Heart left ventricle (tissue), 13 donors: Measurements from ENCODE around the gene CACNA1D.
"Not testable (repeated sequence)": the region's sequence is repeated elsewhere in the genome, so short reads cannot be mapped to it uniquely, and the experiment has no call there.

Source experiments
- POLR2A ChIP-seq, 2 donors: fragments of 450-650 bp; IDR thresholded peaks; one replicate each; pipeline ENCODE4 v1.6.1; 2017; ENCODE audit warnings: antibody characterized with exemption in 2 of 2, mild to moderate bottlenecking in 2 of 2, moderate library complexity in 2 of 2
- TF ChIP-seq, protein P1 (sequence below), 12 donors: fragments of 200-600 bp; sonication (generic) in 4 of 12; IDR thresholded peaks; one replicate each; pipeline versions ENCODE4 v1.5.0 to v1.8.0; 2018 to 2022; ENCODE audit warnings: antibody characterized with exemption in 12 of 12, mild to moderate bottlenecking in 5 of 12
- donor health status: ischemic (EF 13 %, LVEDD 7.1; RV severe dilation, severe dysfunction).
- donor health status: DM: no; HTN: yes; CAD: no.
- donor health status: DM: no; HTN: no; CAD: no.
- donor health status: ischemic (EF 25% LVEDD 6.9; RV normal size, moderate dysfunction).
- donor health status: ischemic (EF 25% LVEDD 5.7; RV mildly dilated, moderate dysfunction).
- donor health status: ischemic (EF 35%, LVEDD 5.7; RV mildly dilated, moderate dysfunction).
- donor health status: nonischemic (EF 11% LVEDD 7.7; RV severe dilation, severe dysfunction).
- donor health status: DM: yes; HTN: yes; CAD: no.
- donor health status: PGD.
- donor health status: ischemic (EF 29% LVEDD 5.4; RV normal size, mild dysfunction).
- donor health status: nonischemic (EF 23%, LVEDD 6.1; RV moderate dilation, normal function).

DNA sequence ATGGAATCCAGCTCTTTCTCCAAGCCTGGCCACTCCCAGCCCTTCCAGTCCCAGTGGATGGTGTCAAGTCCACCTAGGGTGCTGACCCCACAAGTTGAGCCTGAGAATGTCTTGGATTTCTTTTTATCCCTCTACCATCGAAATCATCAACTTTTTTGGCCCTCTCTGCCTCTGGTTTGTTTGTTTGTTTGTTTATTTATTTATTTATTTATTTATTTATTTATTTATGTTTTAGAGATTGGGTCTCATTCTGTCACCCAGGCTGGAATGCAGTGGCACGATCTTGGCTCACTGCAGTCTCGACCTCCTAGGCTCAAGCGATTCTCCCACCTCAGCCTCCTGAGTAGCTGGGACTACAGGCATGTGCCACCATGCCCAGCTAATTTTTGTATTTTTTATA lies 77.8 kb downstream of the CACNA1D start:
- not testable (repeated sequence) for TF ChIP-seq POLR2A (IDR thresholded peaks at IDR 0.05)
- TF ChIP-seq, protein P1, sequence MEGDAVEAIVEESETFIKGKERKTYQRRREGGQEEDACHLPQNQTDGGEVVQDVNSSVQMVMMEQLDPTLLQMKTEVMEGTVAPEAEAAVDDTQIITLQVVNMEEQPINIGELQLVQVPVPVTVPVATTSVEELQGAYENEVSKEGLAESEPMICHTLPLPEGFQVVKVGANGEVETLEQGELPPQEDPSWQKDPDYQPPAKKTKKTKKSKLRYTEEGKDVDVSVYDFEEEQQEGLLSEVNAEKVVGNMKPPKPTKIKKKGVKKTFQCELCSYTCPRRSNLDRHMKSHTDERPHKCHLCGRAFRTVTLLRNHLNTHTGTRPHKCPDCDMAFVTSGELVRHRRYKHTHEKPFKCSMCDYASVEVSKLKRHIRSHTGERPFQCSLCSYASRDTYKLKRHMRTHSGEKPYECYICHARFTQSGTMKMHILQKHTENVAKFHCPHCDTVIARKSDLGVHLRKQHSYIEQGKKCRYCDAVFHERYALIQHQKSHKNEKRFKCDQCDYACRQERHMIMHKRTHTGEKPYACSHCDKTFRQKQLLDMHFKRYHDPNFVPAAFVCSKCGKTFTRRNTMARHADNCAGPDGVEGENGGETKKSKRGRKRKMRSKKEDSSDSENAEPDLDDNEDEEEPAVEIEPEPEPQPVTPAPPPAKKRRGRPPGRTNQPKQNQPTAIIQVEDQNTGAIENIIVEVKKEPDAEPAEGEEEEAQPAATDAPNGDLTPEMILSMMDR (IDR thresholded peaks at IDR 0.05): not testable (repeated sequence)
